H9 (cell line): ENCODE results near the gene TRAPPC2. TPM values are rescaled to one million over a fixed set of nuclear protein-coding genes. Genes with fewer than 3 reads are reported as not detected.

Experiments used
- DNase-seq: peaks from one replicate; pipeline ENCODE4 v3.0.0-alpha.2; 2017
- H2AFZ ChIP-seq: one replicate; pipeline ENCODE4 v1.6.1; 2013; ENCODE audit warnings: mild to moderate bottlenecking, low read length, control low read depth, moderate library complexity
- H2AK5ac ChIP-seq: 2 replicates; pipeline ENCODE4 v1.6.1; 2013; ENCODE audit warnings: low read length, control low read depth, mixed read lengths; ENCODE audit not compliant: insufficient read length
- H2BK120ac ChIP-seq: one replicate; pipeline ENCODE4 v1.6.1; 2013; ENCODE audit warnings: low read depth, mild to moderate bottlenecking, low read length, control low read depth, inconsistent platforms; ENCODE audit not compliant: poor library complexity, severe bottlenecking
- H2BK12ac ChIP-seq: 2 replicates; pipeline ENCODE4 v1.6.1; 2013; ENCODE audit warnings: low read length, control low read depth, mixed read lengths, low read depth; ENCODE audit not compliant: insufficient read length
- H2BK15ac ChIP-seq: 2 replicates; pipeline ENCODE4 v1.6.1; 2013; ENCODE audit warnings: low read depth, low read length, control low read depth
- H2BK20ac ChIP-seq: one replicate; pipeline ENCODE4 v1.6.1; 2013; ENCODE audit warnings: low read depth, mild to moderate bottlenecking, low read length, control low read depth, inconsistent platforms; ENCODE audit not compliant: poor library complexity, severe bottlenecking
- H2BK5ac ChIP-seq: 2 replicates; pipeline ENCODE4 v1.6.1; 2013; ENCODE audit warnings: low read length, control low read depth, mixed read lengths; ENCODE audit not compliant: insufficient read length
- H3K14ac ChIP-seq: 2 replicates; pipeline ENCODE4 v1.6.1; 2013; ENCODE audit warnings: low read length, control low read depth; ENCODE audit not compliant: insufficient read depth
- H3K18ac ChIP-seq: 2 replicates; pipeline ENCODE4 v1.6.1; 2013; ENCODE audit warnings: low read depth, mild to moderate bottlenecking, mixed read lengths, low read length, control low read depth; ENCODE audit not compliant: insufficient read length
- H3K23ac ChIP-seq: 2 replicates; pipeline ENCODE4 v1.6.1; 2013; ENCODE audit warnings: low read length, control low read depth, mixed read lengths, low read depth; ENCODE audit not compliant: insufficient read length
- H3K23me2 ChIP-seq: 2 replicates; pipeline ENCODE4 v1.6.1; 2013; ENCODE audit warnings: low read depth, mild to moderate bottlenecking, mixed read lengths, low read length, control low read depth; ENCODE audit not compliant: insufficient read length, poor library complexity, severe bottlenecking
- H3K27ac ChIP-seq: 2 replicates; pipeline ENCODE4 v1.5.1; 2013; ENCODE audit warnings: low read length, control low read depth, mixed read lengths, low read depth; ENCODE audit not compliant: insufficient read length
- H3K27me3 ChIP-seq: 2 replicates; pipeline ENCODE4 v1.6.1; 2013; ENCODE audit warnings: low read length, control low read depth, inconsistent platforms; ENCODE audit not compliant: insufficient read depth
- H3K4ac ChIP-seq: 2 replicates; pipeline ENCODE4 v1.6.1; 2013; ENCODE audit warnings: low read depth, mild to moderate bottlenecking, control low read depth, inconsistent platforms, low read length, moderate library complexity
- H3K4me1 ChIP-seq: 2 replicates; pipeline ENCODE4 v1.6.1; 2013; ENCODE audit warnings: low read length, control low read depth, inconsistent platforms; ENCODE audit not compliant: insufficient read depth
- H3K4me2 ChIP-seq: 2 replicates; pipeline ENCODE4 v1.6.1; 2013; ENCODE audit warnings: low read length, control low read depth, mixed read lengths; ENCODE audit not compliant: insufficient read length, insufficient read depth
- H3K56ac ChIP-seq: 2 replicates; pipeline ENCODE4 v1.6.1; 2013; ENCODE audit warnings: low read depth, mild to moderate bottlenecking, mixed read lengths, low read length, control low read depth; ENCODE audit not compliant: insufficient read length
- H3K79me1 ChIP-seq: 2 replicates; pipeline ENCODE4 v1.6.1; 2013; ENCODE audit warnings: low read depth, mild to moderate bottlenecking, moderate library complexity, low read length, control low read depth, inconsistent platforms; ENCODE audit not compliant: insufficient read depth, poor library complexity, severe bottlenecking
- H3K79me2 ChIP-seq: 2 replicates; pipeline ENCODE4 v1.6.1; 2013; ENCODE audit warnings: low read length, control low read depth, inconsistent platforms; ENCODE audit not compliant: insufficient read depth
- H3K9ac ChIP-seq: 2 replicates; pipeline ENCODE4 v1.6.1; 2013; ENCODE audit warnings: low read length, control low read depth, mixed read lengths; ENCODE audit not compliant: insufficient read length; ENCODE audit errors: extremely low read depth
- H3K9me3 ChIP-seq: one replicate; pipeline ENCODE4 v1.6.1; 2013; ENCODE audit warnings: low read depth, low read length, inconsistent platforms; ENCODE audit not compliant: control insufficient read depth
- H3T11ph ChIP-seq: one replicate; pipeline ENCODE4 v1.6.1; 2013; ENCODE audit warnings: mild to moderate bottlenecking, low read length, control low read depth, inconsistent platforms
- H4K20me1 ChIP-seq: one replicate; pipeline ENCODE4 v1.6.1; 2013; ENCODE audit not compliant: control insufficient read depth, insufficient read length, insufficient read depth
- H4K5ac ChIP-seq: 2 replicates; pipeline ENCODE4 v1.6.1; 2013; ENCODE audit warnings: low read depth, mild to moderate bottlenecking, mixed read lengths, low read length, control low read depth; ENCODE audit not compliant: insufficient read length
- H4K8ac ChIP-seq: replicated peaks from 2 replicates; pipeline ENCODE4 v1.6.1; 2013; ENCODE audit warnings: low read length, control low read depth, mixed read lengths, low read depth; ENCODE audit not compliant: insufficient read length
- H4K91ac ChIP-seq: 2 replicates; pipeline ENCODE4 v1.6.1; 2013; ENCODE audit warnings: low read depth, mild to moderate bottlenecking, moderate library complexity, mixed read lengths, low read length, control low read depth; ENCODE audit not compliant: insufficient read length
- H3K27ac Mint-ChIP-seq, 3 experiments: 2 replicates in 2 of 3; 3 replicates in 1 of 3; pipeline ENCODE4 v1.8.0; 2020 to 2021; ENCODE audit warnings: mixed read lengths in 3 of 3, mild to moderate bottlenecking in 1 of 3, moderate library complexity in 1 of 3
- H3K27me3 Mint-ChIP-seq: 2 replicates; pipeline ENCODE4 v1.8.0; 2021; ENCODE audit warnings: low read depth, mild to moderate bottlenecking, moderate library complexity, mixed read lengths
- H3K36me3 Mint-ChIP-seq, 3 experiments: 2 replicates in 2 of 3; 3 replicates in 1 of 3; pipeline ENCODE4 v1.8.0; 2020 to 2021; ENCODE audit warnings: low read depth in 3 of 3, mixed read lengths in 3 of 3; ENCODE audit not compliant: insufficient read depth in 1 of 3
- H3K4me1 Mint-ChIP-seq, 2 experiments: 2 replicates each; pipeline ENCODE4 v1.8.0; 2020; ENCODE audit warnings: mixed read lengths in 2 of 2
- H3K4me3 Mint-ChIP-seq, 2 experiments: 2 replicates in 1 of 2; 3 replicates in 1 of 2; pipeline ENCODE4 v1.8.0; 2020 to 2021; ENCODE audit warnings: mild to moderate bottlenecking in 2 of 2, mixed read lengths in 2 of 2, moderate library complexity in 1 of 2
- H3K9me3 Mint-ChIP-seq, 2 experiments: 2 replicates in 1 of 2; 3 replicates in 1 of 2; pipeline ENCODE4 v1.8.0; 2020; ENCODE audit warnings: mild to moderate bottlenecking in 2 of 2, mixed read lengths in 2 of 2, moderate library complexity in 1 of 2
- WGBS: extraction: QIAGEN DNeasy Blood & Tissue Kit; methylation state at CpG from one replicate; pipeline ENCODE4 v1.1.7; 2013; ENCODE audit warnings: missing lambda C conversion rate, low lambda C conversion rate, mixed read lengths; ENCODE audit not compliant: insufficient read length; ENCODE audit errors: extremely low coverage; 5-methylcytosine and 5-hydroxymethylcytosine counted together
- total RNA-seq: library from RNA; stranded (reverse); gene quantifications from 2 replicates; pipeline ENCODE4 v1.2.1, GENCODE V29; 2021
- TF ChIP-seq, protein P1 (sequence below): fragments of 200-600 bp; sonication (generic); conservative IDR thresholded peaks from 3 replicates; pipeline ENCODE4 v1.8.0; 2021; ENCODE audit warnings: antibody characterized with exemption, mild to moderate bottlenecking

Gene TRAPPC2
- total RNA-seq, 1 experiment from 2014 or later = 13.3 TPM

DNA sequence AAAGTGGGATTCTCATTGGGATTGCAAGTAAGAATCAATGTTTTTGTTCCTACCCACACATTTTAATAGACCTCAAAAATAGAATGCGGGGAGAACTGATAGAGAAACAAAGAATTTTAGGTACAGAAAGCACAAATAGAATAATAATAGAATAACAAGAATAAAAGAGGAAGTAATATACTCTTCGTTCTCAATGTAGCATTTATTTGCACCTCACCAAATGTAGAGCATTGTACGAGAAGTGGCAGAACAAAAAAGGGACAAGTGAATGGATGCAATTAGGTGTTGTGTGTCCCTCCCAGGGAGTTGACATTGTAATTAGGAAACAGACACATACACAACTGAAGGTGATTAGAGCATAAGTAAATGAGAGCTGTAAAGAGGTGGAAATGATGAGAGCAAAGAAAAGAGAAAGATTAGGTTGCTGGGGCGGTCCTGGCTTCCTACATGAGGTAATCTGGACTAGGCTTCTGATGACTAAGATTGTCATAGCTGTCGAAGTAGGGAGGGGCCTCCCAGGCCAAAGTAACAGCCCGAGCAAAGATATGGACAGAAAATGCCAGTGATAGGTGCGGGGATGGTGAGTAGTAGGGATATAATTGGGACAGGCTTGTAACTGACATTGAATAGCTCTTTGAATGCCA, 35.1 kb downstream of the TRAPPC2 start:
- Histone ChIP-seq H3K9me3 (no peaks in the 10 kb centered on the region), H3K4me1 (peaks cover 2% of the 10 kb centered on the region; the same call in 1 of the 2 replicates), H3K4me2 (no peak overlapping the region), H3K56ac (no peak overlapping the region), H3K23me2 (no peaks in the 10 kb centered on the region), H4K91ac (no peak overlapping the region), H2AK5ac (no peak overlapping the region), H3K4ac (no peak overlapping the region), H4K20me1 (no peaks in the 10 kb centered on the region), H3K23ac (no peak overlapping the region), H2BK12ac (no peak overlapping the region), H3K79me1 (peaks cover 4% of the 10 kb centered on the region), H3K79me2 (peaks cover 24% of the 10 kb centered on the region), H2BK120ac (no peak overlapping the region), H3K9ac (no peak overlapping the region), H3K27me3 (no peaks in the 10 kb centered on the region), H4K5ac (no peak overlapping the region), H3T11ph (no peak overlapping the region), H3K18ac (no peak overlapping the region), H3K14ac (no peak overlapping the region), H2BK5ac (no peak overlapping the region), H2BK15ac (no peak overlapping the region), H4K8ac (no peak overlapping the region), H2BK20ac (no peak overlapping the region), H2AFZ (no peak overlapping the region), H3K27ac (no peak overlapping the region)
- Mint-ChIP-seq H3K4me1 (peaks cover 18 to 24% of the 10 kb centered on the region in 2 experiments), H3K36me3 (peaks cover 0 to 15% (median 2%) of the 10 kb centered on the region in 3 experiments; a peak in 4 of 7 replicates), H3K9me3 (peaks cover 26 to 29% of the 10 kb centered on the region in 2 experiments), H3K4me3 (no peak overlapping the region), H3K27me3 (no peaks in the 10 kb centered on the region; the same call in none of the 2 replicates), H3K27ac (no peak overlapping the region)
- WGBS = no CpG with 5 or more reads among the region's 7 CpGs
- TF ChIP-seq, protein P1, sequence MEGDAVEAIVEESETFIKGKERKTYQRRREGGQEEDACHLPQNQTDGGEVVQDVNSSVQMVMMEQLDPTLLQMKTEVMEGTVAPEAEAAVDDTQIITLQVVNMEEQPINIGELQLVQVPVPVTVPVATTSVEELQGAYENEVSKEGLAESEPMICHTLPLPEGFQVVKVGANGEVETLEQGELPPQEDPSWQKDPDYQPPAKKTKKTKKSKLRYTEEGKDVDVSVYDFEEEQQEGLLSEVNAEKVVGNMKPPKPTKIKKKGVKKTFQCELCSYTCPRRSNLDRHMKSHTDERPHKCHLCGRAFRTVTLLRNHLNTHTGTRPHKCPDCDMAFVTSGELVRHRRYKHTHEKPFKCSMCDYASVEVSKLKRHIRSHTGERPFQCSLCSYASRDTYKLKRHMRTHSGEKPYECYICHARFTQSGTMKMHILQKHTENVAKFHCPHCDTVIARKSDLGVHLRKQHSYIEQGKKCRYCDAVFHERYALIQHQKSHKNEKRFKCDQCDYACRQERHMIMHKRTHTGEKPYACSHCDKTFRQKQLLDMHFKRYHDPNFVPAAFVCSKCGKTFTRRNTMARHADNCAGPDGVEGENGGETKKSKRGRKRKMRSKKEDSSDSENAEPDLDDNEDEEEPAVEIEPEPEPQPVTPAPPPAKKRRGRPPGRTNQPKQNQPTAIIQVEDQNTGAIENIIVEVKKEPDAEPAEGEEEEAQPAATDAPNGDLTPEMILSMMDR = no peak
- DNase-seq = no peak
